DND-41 (cell line): ENCODE data around the gene ESF1.

Source experiments
- ATAC-seq: fragments of 200-7000 bp; cut with Tn5 transposase; 3 replicates; pipeline ENCODE4 v1.9.1; 2021; ENCODE audit warnings: low read depth; ENCODE audit not compliant: insufficient read depth
- DNase-seq: peaks from one replicate; pipeline ENCODE4 v3.0.0-alpha.2; 2020
- H2AFZ ChIP-seq: 2 replicates; pipeline ENCODE4 v1.6.0; 2012; ENCODE audit warnings: low read depth, low read length
- H3K27ac ChIP-seq: 2 replicates; pipeline ENCODE4 v1.5.1; 2012; ENCODE audit warnings: low read length, inconsistent platforms
- H3K27me3 ChIP-seq: fragments of 200-600 bp; sonication (generic); 2 replicates; pipeline ENCODE4 v1.6.0; 2012; ENCODE audit warnings: low read length, mild to moderate bottlenecking, inconsistent platforms; ENCODE audit not compliant: insufficient read depth, poor library complexity
- H3K36me3 ChIP-seq: 2 replicates; pipeline ENCODE4 v1.5.1; 2012; ENCODE audit warnings: low read length, inconsistent platforms; ENCODE audit not compliant: insufficient read depth
- H3K4me1 ChIP-seq: 2 replicates; pipeline ENCODE4 v1.5.1; 2012; ENCODE audit warnings: mild to moderate bottlenecking, low read length; ENCODE audit not compliant: insufficient read depth
- H3K4me2 ChIP-seq: 2 replicates; pipeline ENCODE4 v1.6.0; 2012; ENCODE audit warnings: mild to moderate bottlenecking, moderate library complexity, low read length, inconsistent platforms; ENCODE audit not compliant: insufficient read depth
- H3K4me3 ChIP-seq, 2 experiments: fragments of 200-600 bp in 1 of 2; shearing (Covaris generic) in 1 of 2; 2 replicates each; pipeline ENCODE4 v1.5.1; 2012 to 2016; ENCODE audit warnings: inconsistent platforms in 2 of 2, low read length in 2 of 2, mild to moderate bottlenecking in 2 of 2, low read depth in 1 of 2, moderate library complexity in 1 of 2
- H3K79me2 ChIP-seq: 2 replicates; pipeline ENCODE4 v1.6.0; 2012; ENCODE audit warnings: low read length, inconsistent platforms; ENCODE audit not compliant: insufficient read depth
- H3K9ac ChIP-seq: 2 replicates; pipeline ENCODE4 v1.6.0; 2012; ENCODE audit warnings: low read depth, mild to moderate bottlenecking, inconsistent platforms, low read length, moderate library complexity
- H3K9me3 ChIP-seq: 2 replicates; pipeline ENCODE4 v1.5.1; 2012; ENCODE audit warnings: low read length, moderate library complexity, mild to moderate bottlenecking, inconsistent platforms; ENCODE audit not compliant: insufficient read depth, severe bottlenecking
- H4K20me1 ChIP-seq: 2 replicates; pipeline ENCODE4 v1.6.0; 2012; ENCODE audit warnings: low read length; ENCODE audit not compliant: insufficient read depth
- CTCF ChIP-seq: IDR thresholded peaks from 2 replicates; pipeline ENCODE4 v1.5.1; 2012; ENCODE audit warnings: borderline replicate concordance, low read length, moderate library complexity, mild to moderate bottlenecking; ENCODE audit not compliant: poor library complexity, severe bottlenecking; ENCODE audit errors: extremely low read depth
- EZH2 ChIP-seq: IDR thresholded peaks from 3 replicates; pipeline ENCODE4 v1.6.1; 2012; ENCODE audit warnings: borderline replicate concordance, low read depth, mild to moderate bottlenecking, moderate library complexity, low read length, inconsistent platforms; ENCODE audit not compliant: severe bottlenecking

Gene ESF1

GRCh38 chr20:13677241-13677640 is 107.5 kb downstream of the ESF1 start:
- H3K36me3 ChIP-seq: no peaks in the 10 kb centered on the region
- H3K27ac ChIP-seq: peak overlapping the region; percentile 26; the same call in 1 of the 2 replicates
- H4K20me1 ChIP-seq: no peaks in the 10 kb centered on the region
- H2AFZ ChIP-seq: no peak overlapping the region
- H3K9me3 ChIP-seq: peaks cover 7% of the 10 kb centered on the region
- H3K4me3 ChIP-seq: no peak overlapping the region
- ATAC-seq (no peak), DNase-seq (peak; percentile 3)
- peaks cover 46% of the 10 kb centered on the region for H3K4me1 ChIP-seq
- no peaks in the 10 kb centered on the region for H3K27me3 ChIP-seq
- TF ChIP-seq EZH2 (no peak), CTCF (no peak)
- H3K9ac ChIP-seq: no peak overlapping the region
- H3K4me2 ChIP-seq: no peak overlapping the region
- peaks cover 15% of the 10 kb centered on the region for H3K79me2 ChIP-seq

GRCh38 chr20:13676682-13677081 is 108.0 kb downstream of the ESF1 start:
- Histone ChIP-seq H4K20me1 (no peaks in the 10 kb centered on the region), H3K4me1 (peaks cover 46% of the 10 kb centered on the region), H3K9ac (no peak overlapping the region), H2AFZ (no peak overlapping the region), H3K9me3 (peaks cover 7% of the 10 kb centered on the region), H3K79me2 (peaks cover 11% of the 10 kb centered on the region), H3K27ac (peak overlapping the region; percentile 2; the same call in 1 of the 2 replicates), H3K4me2 (no peak overlapping the region), H3K36me3 (no peaks in the 10 kb centered on the region), H3K4me3 (no peak overlapping the region), H3K27me3 (no peaks in the 10 kb centered on the region)
- DNase-seq (no peak), ATAC-seq (no peak)
- TF ChIP-seq EZH2 (no peak), CTCF (no peak)

- TF ChIP-seq EZH2: no peak
- no peak for TF ChIP-seq CTCF
- no peak for ATAC-seq
- Histone ChIP-seq H3K9me3 (peaks cover 7% of the 10 kb centered on the region), H3K4me2 (no peak overlapping the region), H3K4me1 (peaks cover 41% of the 10 kb centered on the region), H3K27me3 (no peaks in the 10 kb centered on the region), H3K9ac (no peak overlapping the region), H3K27ac (no peak overlapping the region), H3K4me3 (no peak overlapping the region), H3K36me3 (no peaks in the 10 kb centered on the region), H4K20me1 (no peaks in the 10 kb centered on the region), H2AFZ (no peak overlapping the region), H3K79me2 (no peaks in the 10 kb centered on the region)
- no peak for DNase-seq
These were observed 112.0 kb downstream of the ESF1 start for GRCh38 chr20:13672690-13673089.

GRCh38 chr20:13671916-13672378 is 112.8 kb downstream of the ESF1 start:
- Histone ChIP-seq H2AFZ (no peak overlapping the region), H3K36me3 (no peaks in the 10 kb centered on the region), H4K20me1 (no peaks in the 10 kb centered on the region), H3K9me3 (peaks cover 7% of the 10 kb centered on the region), H3K9ac (no peak overlapping the region), H3K27me3 (no peaks in the 10 kb centered on the region), H3K4me2 (no peak overlapping the region), H3K79me2 (no peaks in the 10 kb centered on the region), H3K4me1 (peaks cover 41% of the 10 kb centered on the region), H3K4me3 (no peak overlapping the region), H3K27ac (peak overlapping the region; percentile 75; the same call in 1 of the 2 replicates)
- no peak for ATAC-seq
- TF ChIP-seq CTCF (no peak), EZH2 (no peak)
- no peak for DNase-seq
